Loucy (cell line): ENCODE measurements around the gene PHOSPHO1.
"Not testable (repeated sequence)": the region's sequence is repeated elsewhere in the genome, so short reads cannot be mapped to it uniquely, and the experiment has no call there.

ENCODE experiments used
- EZH2phosphoT487 ChIP-seq: fragments of 200-600 bp; IDR thresholded peaks from 2 replicates; pipeline ENCODE4 v1.6.1; 2018; ENCODE audit warnings: antibody characterized with exemption, mild to moderate bottlenecking, moderate library complexity, borderline replicate concordance
- TF ChIP-seq, protein P1 (sequence below): fragments of 200-600 bp; sonication (generic); conservative IDR thresholded peaks from 2 replicates; pipeline ENCODE4 v1.5.1; 2014; ENCODE audit warnings: mild to moderate bottlenecking, antibody characterized with exemption, low read length

DNA sequence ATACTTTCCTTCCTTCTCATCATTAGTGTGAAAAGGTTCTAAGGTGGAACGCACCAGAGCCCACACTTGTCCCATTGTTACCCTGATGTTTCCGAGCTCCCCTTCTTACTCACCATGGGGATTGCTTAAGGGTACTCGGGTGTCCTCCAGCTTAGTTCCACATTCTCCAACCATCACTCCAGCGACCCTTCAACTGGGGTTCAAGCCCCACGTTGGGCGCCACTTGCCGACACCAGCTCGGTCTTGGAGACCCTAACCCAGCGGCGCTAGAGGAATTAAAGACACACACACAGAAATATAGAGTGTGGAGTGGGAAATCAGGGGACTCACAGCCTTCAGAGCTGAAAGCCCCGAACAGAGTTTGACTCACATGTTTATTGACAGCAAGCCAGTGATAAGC lies 54.6 kb downstream of the PHOSPHO1 start:
- TF ChIP-seq, protein P1, sequence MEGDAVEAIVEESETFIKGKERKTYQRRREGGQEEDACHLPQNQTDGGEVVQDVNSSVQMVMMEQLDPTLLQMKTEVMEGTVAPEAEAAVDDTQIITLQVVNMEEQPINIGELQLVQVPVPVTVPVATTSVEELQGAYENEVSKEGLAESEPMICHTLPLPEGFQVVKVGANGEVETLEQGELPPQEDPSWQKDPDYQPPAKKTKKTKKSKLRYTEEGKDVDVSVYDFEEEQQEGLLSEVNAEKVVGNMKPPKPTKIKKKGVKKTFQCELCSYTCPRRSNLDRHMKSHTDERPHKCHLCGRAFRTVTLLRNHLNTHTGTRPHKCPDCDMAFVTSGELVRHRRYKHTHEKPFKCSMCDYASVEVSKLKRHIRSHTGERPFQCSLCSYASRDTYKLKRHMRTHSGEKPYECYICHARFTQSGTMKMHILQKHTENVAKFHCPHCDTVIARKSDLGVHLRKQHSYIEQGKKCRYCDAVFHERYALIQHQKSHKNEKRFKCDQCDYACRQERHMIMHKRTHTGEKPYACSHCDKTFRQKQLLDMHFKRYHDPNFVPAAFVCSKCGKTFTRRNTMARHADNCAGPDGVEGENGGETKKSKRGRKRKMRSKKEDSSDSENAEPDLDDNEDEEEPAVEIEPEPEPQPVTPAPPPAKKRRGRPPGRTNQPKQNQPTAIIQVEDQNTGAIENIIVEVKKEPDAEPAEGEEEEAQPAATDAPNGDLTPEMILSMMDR, result not testable (repeated sequence)
- not testable (repeated sequence) for TF ChIP-seq EZH2phosphoT487
